HFFc6 (cell line): ENCODE results near the gene SDK2. TPM values are rescaled to one million over a fixed set of nuclear protein-coding genes. Genes with fewer than 3 reads are reported as not detected.

Experiments used
- DNase-seq: peaks from one replicate; pipeline ENCODE4 v3.0.0-alpha.2; 2018
- H3K27ac Mint-ChIP-seq: 2 replicates; pipeline ENCODE4 v1.8.0; 2020; ENCODE audit warnings: mild to moderate bottlenecking, mixed read lengths
- H3K27me3 Mint-ChIP-seq: 2 replicates; pipeline ENCODE4 v1.8.0; 2021; ENCODE audit warnings: mild to moderate bottlenecking, moderate library complexity, mixed read lengths; ENCODE audit not compliant: insufficient read depth
- H3K36me3 Mint-ChIP-seq: 2 replicates; pipeline ENCODE4 v1.8.0; 2021; ENCODE audit warnings: low read depth, mixed read lengths
- H3K4me1 Mint-ChIP-seq: 2 replicates; pipeline ENCODE4 v1.8.0; 2020; ENCODE audit warnings: low read depth, mixed read lengths
- H3K4me3 Mint-ChIP-seq: 2 replicates; pipeline ENCODE4 v1.8.0; 2020; ENCODE audit warnings: mild to moderate bottlenecking, moderate library complexity, mixed read lengths
- H3K9me3 Mint-ChIP-seq: 2 replicates; pipeline ENCODE4 v1.8.0; 2020; ENCODE audit warnings: mild to moderate bottlenecking, mixed read lengths
- total RNA-seq, 6 experiments: library from RNA; stranded (reverse); fragmentation: NEBNext Ultra II Directional; extraction: Animal tissue kit (Norgen Biotek cat#: 25700); gene quantifications; 2 replicates in 1 of 6; 3 replicates in 5 of 6; pipeline ENCODE4 v1.2.3, GENCODE V29; 2021
- TF ChIP-seq, protein P1 (sequence below): fragments of 200-600 bp; sonication (generic); IDR thresholded peaks from 2 replicates; pipeline ENCODE4 v1.5.0; 2021; ENCODE audit warnings: antibody characterized with exemption, mild to moderate bottlenecking

SDK2 gene
- total RNA-seq, 6 experiments from 2014 or later = 0.03 TPM; not detected in 4

DNA sequence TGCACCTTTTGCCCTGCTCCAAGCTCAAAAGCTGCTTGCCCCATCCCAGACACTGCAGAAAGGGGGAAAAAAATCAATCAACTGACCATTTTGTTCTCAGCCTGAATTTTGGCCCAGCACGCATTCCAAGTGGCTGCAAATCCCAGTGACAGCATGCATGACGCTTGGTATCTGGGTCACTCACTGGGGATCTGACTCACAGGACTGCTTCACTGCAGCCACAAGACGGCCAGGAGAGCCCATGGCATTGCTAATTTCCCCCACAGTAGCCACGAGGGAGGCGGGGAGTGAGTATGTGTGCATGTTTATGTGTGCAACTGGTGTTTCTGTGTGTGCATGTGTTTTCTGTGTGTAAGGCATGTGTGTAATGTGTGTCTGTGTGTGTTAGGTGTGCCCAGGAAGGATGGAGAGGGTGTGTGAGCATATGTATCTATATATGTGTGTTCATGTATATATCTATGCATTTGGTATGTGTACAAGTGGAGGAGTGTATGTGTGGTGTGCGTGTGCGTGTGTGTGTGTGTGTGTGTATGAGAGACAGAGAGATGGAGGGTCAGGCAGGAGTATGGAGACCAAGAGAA is 33.8 kb downstream of the SDK2 start:
- Mint-ChIP-seq H3K27me3 (peaks cover 5% of the 10 kb centered on the region), H3K4me3 (no peak overlapping the region), H3K9me3 (peaks cover 59% of the 10 kb centered on the region), H3K4me1 (no peaks in the 10 kb centered on the region), H3K27ac (no peak overlapping the region), H3K36me3 (no peaks in the 10 kb centered on the region)
- DNase-seq = no peak
- TF ChIP-seq, protein P1, sequence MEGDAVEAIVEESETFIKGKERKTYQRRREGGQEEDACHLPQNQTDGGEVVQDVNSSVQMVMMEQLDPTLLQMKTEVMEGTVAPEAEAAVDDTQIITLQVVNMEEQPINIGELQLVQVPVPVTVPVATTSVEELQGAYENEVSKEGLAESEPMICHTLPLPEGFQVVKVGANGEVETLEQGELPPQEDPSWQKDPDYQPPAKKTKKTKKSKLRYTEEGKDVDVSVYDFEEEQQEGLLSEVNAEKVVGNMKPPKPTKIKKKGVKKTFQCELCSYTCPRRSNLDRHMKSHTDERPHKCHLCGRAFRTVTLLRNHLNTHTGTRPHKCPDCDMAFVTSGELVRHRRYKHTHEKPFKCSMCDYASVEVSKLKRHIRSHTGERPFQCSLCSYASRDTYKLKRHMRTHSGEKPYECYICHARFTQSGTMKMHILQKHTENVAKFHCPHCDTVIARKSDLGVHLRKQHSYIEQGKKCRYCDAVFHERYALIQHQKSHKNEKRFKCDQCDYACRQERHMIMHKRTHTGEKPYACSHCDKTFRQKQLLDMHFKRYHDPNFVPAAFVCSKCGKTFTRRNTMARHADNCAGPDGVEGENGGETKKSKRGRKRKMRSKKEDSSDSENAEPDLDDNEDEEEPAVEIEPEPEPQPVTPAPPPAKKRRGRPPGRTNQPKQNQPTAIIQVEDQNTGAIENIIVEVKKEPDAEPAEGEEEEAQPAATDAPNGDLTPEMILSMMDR = no peak

DNA sequence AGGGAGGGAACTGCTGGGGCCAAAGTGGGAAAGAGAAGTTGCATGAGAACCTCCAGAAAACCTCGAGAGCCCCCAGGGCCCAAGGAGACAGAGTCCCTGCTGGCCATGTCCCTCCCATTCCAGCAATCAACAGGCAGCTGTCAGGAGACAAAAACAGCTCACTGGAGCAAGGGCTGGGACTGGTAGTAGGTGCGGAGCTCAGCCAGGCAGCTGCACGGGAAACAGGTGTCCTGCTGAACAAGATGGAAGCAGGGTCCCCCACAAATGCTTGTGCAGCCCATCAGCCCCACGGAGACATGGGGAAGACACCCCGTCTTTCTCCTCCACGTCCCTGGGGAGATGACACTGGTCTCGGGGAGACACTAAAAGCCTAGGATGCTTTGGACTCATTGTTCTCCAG is 34.5 kb downstream of the SDK2 start:
- no peak overlapping the region for H3K4me3 Mint-ChIP-seq
- H3K9me3 Mint-ChIP-seq = peaks cover 66% of the 10 kb centered on the region
- H3K36me3 Mint-ChIP-seq = 0 out of 2 replicates have a peak, but pooled peaks cover 4% of the 10 kb centered on the region
- no peak for DNase-seq
- H3K27me3 Mint-ChIP-seq = peaks cover 5% of the 10 kb centered on the region
- H3K27ac Mint-ChIP-seq = no peak overlapping the region
- H3K4me1 Mint-ChIP-seq = no peaks in the 10 kb centered on the region
- TF ChIP-seq, protein P1 = no peak

DNA sequence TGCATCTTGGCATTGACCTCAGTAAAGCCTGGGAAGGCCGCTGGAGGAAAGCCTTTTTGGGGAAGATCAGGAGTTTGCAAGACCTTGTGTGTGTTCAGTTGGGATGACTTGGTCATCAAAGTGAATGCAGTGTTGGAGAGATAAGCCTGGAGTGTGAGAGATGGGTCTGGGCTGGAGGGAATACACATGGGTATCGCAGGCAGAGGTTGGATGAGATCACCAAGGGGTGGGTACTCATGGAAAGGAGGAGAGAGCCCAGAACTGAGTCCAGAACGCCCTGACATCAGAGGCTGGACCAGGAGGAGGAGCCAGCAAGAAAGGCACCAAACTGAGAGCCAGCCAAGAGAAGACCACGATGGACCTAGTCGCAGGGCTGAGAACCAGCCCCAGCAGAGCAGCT is 35.2 kb downstream of the SDK2 start:
- no peak for DNase-seq
- Mint-ChIP-seq H3K27ac (no peak overlapping the region), H3K4me1 (no peaks in the 10 kb centered on the region), H3K36me3 (0 out of 2 replicates have a peak, but pooled peaks cover 8% of the 10 kb centered on the region), H3K4me3 (no peak overlapping the region), H3K27me3 (peaks cover 5% of the 10 kb centered on the region), H3K9me3 (peaks cover 70% of the 10 kb centered on the region)
- TF ChIP-seq, protein P1 = no peak

DNA sequence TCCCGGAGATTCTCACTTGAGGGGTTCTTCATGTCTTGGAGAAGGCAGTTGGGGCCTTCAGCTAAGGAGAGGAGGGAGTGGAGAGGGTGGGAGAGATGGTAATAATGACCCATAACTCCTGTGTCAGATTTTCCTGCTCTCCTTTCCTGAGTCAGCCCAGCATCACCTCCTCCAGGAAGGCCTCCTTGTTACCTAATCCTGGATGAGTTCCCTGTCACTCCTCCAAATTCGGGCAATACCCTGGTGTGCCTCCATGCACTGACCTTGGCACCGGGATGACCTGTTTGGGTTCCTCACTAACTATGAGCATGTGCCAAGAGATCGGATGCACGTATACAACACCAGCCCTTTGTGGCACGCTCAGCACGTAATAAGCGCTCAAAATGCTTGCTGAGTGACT is 38.8 kb downstream of the SDK2 start:
- H3K4me1 Mint-ChIP-seq = no peaks in the 10 kb centered on the region

DNA sequence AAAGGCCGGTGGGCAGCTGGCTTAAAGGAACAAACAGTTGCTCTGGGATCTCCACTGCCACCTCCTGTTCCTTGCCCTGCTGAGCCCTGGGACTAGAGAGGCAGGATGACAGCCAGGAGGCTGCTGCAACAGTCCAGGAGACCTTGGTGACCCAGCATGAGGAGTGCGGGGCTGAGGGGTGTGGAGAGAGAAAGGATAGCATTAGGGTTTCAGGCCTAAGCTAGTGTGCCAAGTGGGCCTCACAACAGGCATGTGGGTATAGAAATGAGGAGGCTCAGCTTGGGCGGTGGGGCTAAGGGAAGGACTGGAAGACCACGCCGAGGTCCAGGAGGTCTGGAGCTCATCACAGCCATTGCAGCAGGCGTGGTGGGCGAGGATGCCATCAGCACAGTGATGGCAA is 39.8 kb downstream of the SDK2 start:
- H3K9me3 Mint-ChIP-seq = peaks cover 88% of the 10 kb centered on the region
- TF ChIP-seq, protein P1 = no peak
- H3K4me1 Mint-ChIP-seq = no peaks in the 10 kb centered on the region
- peaks cover 13% of the 10 kb centered on the region; the same call in 1 of the 2 replicates for H3K36me3 Mint-ChIP-seq
- no peak overlapping the region for H3K4me3 Mint-ChIP-seq
- H3K27me3 Mint-ChIP-seq = peaks cover 2% of the 10 kb centered on the region
- DNase-seq = no peak
- H3K27ac Mint-ChIP-seq = no peak overlapping the region

More for the DNA sequence above, 38.8 kb downstream of the SDK2 start:
- no peak for DNase-seq
- Mint-ChIP-seq H3K27me3 (peaks cover 3% of the 10 kb centered on the region), H3K27ac (no peak overlapping the region), H3K36me3 (peaks cover 13% of the 10 kb centered on the region; the same call in 1 of the 2 replicates), H3K9me3 (peaks cover 84% of the 10 kb centered on the region), H3K4me3 (no peak overlapping the region)
- TF ChIP-seq, protein P1 = no peak
